Gastrocnemius medialis (tissue), 4 donors: ENCODE data around the gene DBP. TPM values are rescaled to one million over a fixed set of nuclear protein-coding genes. Genes with fewer than 3 reads are reported as not detected.
"Not testable (repeated sequence)": the region's sequence is repeated elsewhere in the genome, so short reads cannot be mapped to it uniquely, and the experiment has no call there.

Source experiments
- ATAC-seq, 2 donors: fragments of 150-250 bp; one replicate each; pipeline ENCODE4 v1.9.1; 2016
- DNase-seq, 2 donors: peaks; one replicate each; pipeline ENCODE4 v3.0.0-alpha.2; 2019
- H3K27ac ChIP-seq, 4 donors: fragments of 200-600 bp; sonication (generic); 1 replicate in 1 of 4; 2 replicates in 3 of 4; pipeline ENCODE4 v1.5.1; 2016 to 2018; ENCODE audit warnings: mild to moderate bottlenecking in 2 of 4, moderate library complexity in 1 of 4
- H3K27me3 ChIP-seq, 3 donors: fragments of 200-600 bp; sonication (generic) in 2 of 3; 1 replicate in 1 of 3; 2 replicates in 2 of 3; pipeline versions ENCODE4 v1.5.1 to v1.6.0; 2016 to 2019; ENCODE audit warnings: mild to moderate bottlenecking in 1 of 3, moderate library complexity in 1 of 3
- H3K36me3 ChIP-seq, 2 donors: fragments of 200-600 bp; sonication (generic) in 1 of 2; one replicate each; pipeline ENCODE4 v1.5.1; 2017 to 2018
- H3K4me1 ChIP-seq, 2 donors: fragments of 200-600 bp; sonication (generic) in 1 of 2; one replicate each; pipeline ENCODE4 v1.5.1; 2016 to 2017; ENCODE audit warnings: mild to moderate bottlenecking in 2 of 2
- H3K4me3 ChIP-seq, 4 donors: fragments of 200-600 bp; sonication (generic) in 3 of 4; 1 replicate in 1 of 4; 2 replicates in 3 of 4; pipeline ENCODE4 v1.5.1; 2016 to 2019; ENCODE audit warnings: mild to moderate bottlenecking in 2 of 4
- H3K9me3 ChIP-seq, 3 donors: fragments of 200-600 bp; sonication (generic) in 2 of 3; 1 replicate in 1 of 3; 2 replicates in 2 of 3; pipeline ENCODE4 v1.5.1; 2016 to 2019
- CTCF ChIP-seq, 5 experiments: fragments of 450-650 bp in 3 of 5; fragments of 200-600 bp in 2 of 5; sonication (generic) in 2 of 5; IDR thresholded peaks in 4 of 5; conservative IDR thresholded peaks in 1 of 5; 1 replicate in 4 of 5; 2 replicates in 1 of 5; pipeline ENCODE4 v1.5.1; 2016 to 2019; ENCODE audit warnings: antibody characterized with exemption in 5 of 5, mild to moderate bottlenecking in 3 of 5, moderate library complexity in 3 of 5
- POLR2A ChIP-seq, 2 donors: fragments of 450-650 bp; IDR thresholded peaks; one replicate each; pipeline ENCODE4 v1.6.1; 2017; ENCODE audit warnings: antibody characterized with exemption in 2 of 2, mild to moderate bottlenecking in 2 of 2, moderate library complexity in 2 of 2
- in situ Hi-C, 4 donors: fragments of 200-750 bp; cut with MboI; loops; one replicate each; pipeline versions ENCODE4 v1.15.0 to v1.8.0; 2017; ENCODE audit warnings: low sequenced_read_pairs in 4 of 4
- intact Hi-C: fragments of 100-400 bp; cut with DNase I; formaldehyde crosslinking; loops from one replicate; pipeline ENCODE4 v1.15.1; 2023; ENCODE audit warnings: low total_unique reads
- total RNA-seq, 4 donors: library from RNA; depleted of rRNA; stranded (reverse); fragments of >200 nt; gene quantifications; one replicate each; pipeline versions ENCODE4 v1.1.0 to v1.2.3, GENCODE V29; 2016

DBP gene, protein sequence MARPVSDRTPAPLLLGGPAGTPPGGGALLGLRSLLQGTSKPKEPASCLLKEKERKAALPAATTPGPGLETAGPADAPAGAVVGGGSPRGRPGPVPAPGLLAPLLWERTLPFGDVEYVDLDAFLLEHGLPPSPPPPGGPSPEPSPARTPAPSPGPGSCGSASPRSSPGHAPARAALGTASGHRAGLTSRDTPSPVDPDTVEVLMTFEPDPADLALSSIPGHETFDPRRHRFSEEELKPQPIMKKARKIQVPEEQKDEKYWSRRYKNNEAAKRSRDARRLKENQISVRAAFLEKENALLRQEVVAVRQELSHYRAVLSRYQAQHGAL
- 10 to 100 TPM in 1 of 4 donors, 1 to 10 TPM in 3; 1.7 to 12.9 (median 4.4) TPM for total RNA-seq

- Histone ChIP-seq H3K36me3 (no peaks in the 10 kb centered on the region), H3K27ac (peak within 1 kb of the TSS; percentile 97 to 100 (median 100)), H3K4me3 (peak within 1 kb of the TSS; percentile 58 to 95 (median 76)), H3K4me1 (peaks cover 41 to 50% of the 10 kb centered on the region in 2 donors), H3K9me3 (no peaks in the 10 kb centered on the region), H3K27me3 (no peaks in the 10 kb centered on the region)
- TF ChIP-seq POLR2A (IDR thresholded peaks at IDR 0.05), result no peak
- TF ChIP-seq CTCF (IDR thresholded peaks at IDR 0.05 in 4 of 5, conservative IDR thresholded peaks at IDR 0.05 in 1 of 5), result peak in 3 of 5 experiments; percentile 22 to 34 (median 32)
- in situ Hi-C loops (loop anchor here in 1 of 4 donors (25.0 kb wide), 1 partner anchor 100 kb away; the partner anchor contains the start of genes IZUMO1 and RASIP1), intact Hi-C loops (loop anchor here (5.0 to 10.0 kb wide), 3 partner anchors 515 to 1565 kb away; partner anchors contain the start of genes AKT1S1, MYH14 and TBC1D17)
- DNase-seq (peak in 1 of 2 donors; percentile 79), ATAC-seq (peak; percentile 7 to 15)
Measured at GRCh38 chr19:48636859-48637448, at the start of gene DBP. Gene DBP, minus strand, starts transcription at chr19:48637379. Its CDS starts 385 bp downstream, at chr19:48636994.

DNA sequence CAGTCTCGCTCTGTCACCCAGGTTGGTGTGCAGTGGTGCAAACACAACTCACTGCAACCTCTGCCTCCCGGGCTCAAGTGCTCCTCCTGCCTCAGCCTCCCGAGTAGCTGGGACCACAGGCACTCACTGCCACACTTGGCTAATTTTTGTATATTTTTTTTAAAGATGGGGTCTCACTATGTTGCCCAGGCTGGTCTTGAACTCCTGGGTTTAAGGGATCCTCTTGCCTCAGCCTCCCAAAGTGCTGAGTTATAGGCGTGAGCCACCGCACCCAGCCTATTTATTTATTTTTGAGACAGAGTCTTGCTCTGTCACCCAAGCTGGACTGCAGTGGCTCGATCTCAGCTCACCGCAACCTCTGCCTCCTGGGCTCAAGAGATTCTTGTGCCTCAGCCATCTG is 49.5 kb upstream of the DBP start:
- H3K9me3 ChIP-seq, H3K4me3 ChIP-seq, ATAC-seq, H3K4me1 ChIP-seq, H3K27me3 ChIP-seq, intact Hi-C loops, in situ Hi-C loops, DNase-seq, H3K27ac ChIP-seq, H3K36me3 ChIP-seq: not testable (repeated sequence)

DNA sequence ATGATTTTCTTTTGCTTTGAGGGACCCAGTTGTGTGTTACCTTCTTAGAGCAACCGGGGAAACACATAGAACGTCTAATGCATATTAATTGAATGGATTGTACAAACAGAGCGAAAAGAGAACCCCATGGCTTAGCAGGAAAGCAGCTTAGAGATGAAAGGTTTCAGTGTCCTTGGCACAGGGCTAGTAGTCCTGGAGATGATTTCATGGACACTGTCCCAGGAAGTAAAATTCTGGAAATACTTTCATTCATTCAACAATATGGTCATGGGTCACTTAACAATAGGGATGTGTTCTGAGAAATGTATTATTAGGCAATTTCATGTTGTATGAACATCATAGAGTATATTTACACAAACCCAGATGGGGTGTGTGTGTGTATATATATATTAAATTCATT is 48.9 kb upstream of the DBP start:
- no peak for DNase-seq
- no peaks in the 10 kb centered on the region for H3K9me3 ChIP-seq
- ATAC-seq, result no peak
- no peaks in the 10 kb centered on the region for H3K27me3 ChIP-seq
- no peaks in the 10 kb centered on the region for H3K4me1 ChIP-seq
- in situ Hi-C loops, result no loop called here
- TF ChIP-seq CTCF (IDR thresholded peaks at IDR 0.05 in 4 of 5, conservative IDR thresholded peaks at IDR 0.05 in 1 of 5), result no peak
- TF ChIP-seq POLR2A (IDR thresholded peaks at IDR 0.05), result no peak
- H3K4me3 ChIP-seq, result no peak overlapping the region
- intact Hi-C loops, result no loop called here
- H3K27ac ChIP-seq, result no peak overlapping the region
- no peaks in the 10 kb centered on the region for H3K36me3 ChIP-seq

DNA sequence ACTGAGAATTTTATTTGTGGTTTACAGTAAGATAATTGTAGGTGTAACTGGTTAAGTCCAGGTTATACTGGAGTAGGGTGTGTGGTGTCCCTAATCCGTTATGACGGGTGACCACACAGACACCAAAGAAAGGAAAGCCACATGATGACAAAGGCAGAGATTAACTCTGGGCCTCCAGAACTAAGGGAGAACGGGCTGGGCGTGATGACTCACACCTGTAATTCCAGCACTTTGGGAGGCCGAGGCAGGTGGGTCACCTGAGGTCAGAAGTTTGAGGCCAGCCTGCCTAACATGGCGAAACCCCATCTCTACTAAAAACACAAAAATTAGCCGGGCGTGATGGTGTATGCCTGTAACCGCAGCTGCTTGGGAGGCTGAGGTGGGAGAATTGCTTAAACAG is 48.4 kb upstream of the DBP start:
- H3K4me3 ChIP-seq, result no peak overlapping the region
- H3K27me3 ChIP-seq, result no peaks in the 10 kb centered on the region
- intact Hi-C loops, result no loop called here
- no peak overlapping the region for H3K27ac ChIP-seq
- DNase-seq (no peak), ATAC-seq (no peak)
- H3K9me3 ChIP-seq, result no peaks in the 10 kb centered on the region
- TF ChIP-seq CTCF (IDR thresholded peaks at IDR 0.05 in 4 of 5, conservative IDR thresholded peaks at IDR 0.05 in 1 of 5) (no peak), POLR2A (IDR thresholded peaks at IDR 0.05) (no peak)
- no peaks in the 10 kb centered on the region for H3K36me3 ChIP-seq
- H3K4me1 ChIP-seq, result no peaks in the 10 kb centered on the region
- in situ Hi-C loops, result no loop called here

DNA sequence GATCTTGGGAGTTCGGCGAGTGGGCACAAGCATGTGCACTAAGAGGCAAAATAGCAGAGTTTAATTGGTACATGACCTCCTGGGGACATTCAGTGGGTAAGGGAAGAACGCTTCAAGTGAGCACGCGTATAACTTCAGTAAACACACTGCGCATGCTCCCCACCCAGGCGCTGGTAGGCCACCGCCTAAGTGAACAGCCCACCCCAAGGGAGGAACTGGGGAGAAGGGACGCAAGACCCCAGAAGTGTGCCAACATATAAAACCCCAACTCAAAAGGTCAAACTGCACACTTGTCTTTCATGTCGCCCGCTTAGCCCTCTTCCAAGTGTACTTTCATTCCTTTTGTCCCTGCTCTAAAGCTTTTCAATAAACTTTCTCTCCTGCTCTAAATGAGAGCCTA is 46.2 kb upstream of the DBP start:
- DNase-seq (peak; percentile 20 to 54), ATAC-seq (peak in 1 of 2 donors; percentile 59)
- in situ Hi-C loops, result no loop called here
- no peaks in the 10 kb centered on the region for H3K9me3 ChIP-seq
- intact Hi-C loops, result no loop called here
- no peak overlapping the region for H3K27ac ChIP-seq
- H3K36me3 ChIP-seq, result no peaks in the 10 kb centered on the region
- no peaks in the 10 kb centered on the region for H3K4me1 ChIP-seq
- no peaks in the 10 kb centered on the region for H3K27me3 ChIP-seq
- TF ChIP-seq POLR2A (IDR thresholded peaks at IDR 0.05) (no peak), CTCF (IDR thresholded peaks at IDR 0.05 in 4 of 5, conservative IDR thresholded peaks at IDR 0.05 in 1 of 5) (no peak)
- peak overlapping the region in 2 of 4 donors; percentile 3 to 17 for H3K4me3 ChIP-seq
